Measurements from ENCODE around the gene TMEM63B.

DNA sequence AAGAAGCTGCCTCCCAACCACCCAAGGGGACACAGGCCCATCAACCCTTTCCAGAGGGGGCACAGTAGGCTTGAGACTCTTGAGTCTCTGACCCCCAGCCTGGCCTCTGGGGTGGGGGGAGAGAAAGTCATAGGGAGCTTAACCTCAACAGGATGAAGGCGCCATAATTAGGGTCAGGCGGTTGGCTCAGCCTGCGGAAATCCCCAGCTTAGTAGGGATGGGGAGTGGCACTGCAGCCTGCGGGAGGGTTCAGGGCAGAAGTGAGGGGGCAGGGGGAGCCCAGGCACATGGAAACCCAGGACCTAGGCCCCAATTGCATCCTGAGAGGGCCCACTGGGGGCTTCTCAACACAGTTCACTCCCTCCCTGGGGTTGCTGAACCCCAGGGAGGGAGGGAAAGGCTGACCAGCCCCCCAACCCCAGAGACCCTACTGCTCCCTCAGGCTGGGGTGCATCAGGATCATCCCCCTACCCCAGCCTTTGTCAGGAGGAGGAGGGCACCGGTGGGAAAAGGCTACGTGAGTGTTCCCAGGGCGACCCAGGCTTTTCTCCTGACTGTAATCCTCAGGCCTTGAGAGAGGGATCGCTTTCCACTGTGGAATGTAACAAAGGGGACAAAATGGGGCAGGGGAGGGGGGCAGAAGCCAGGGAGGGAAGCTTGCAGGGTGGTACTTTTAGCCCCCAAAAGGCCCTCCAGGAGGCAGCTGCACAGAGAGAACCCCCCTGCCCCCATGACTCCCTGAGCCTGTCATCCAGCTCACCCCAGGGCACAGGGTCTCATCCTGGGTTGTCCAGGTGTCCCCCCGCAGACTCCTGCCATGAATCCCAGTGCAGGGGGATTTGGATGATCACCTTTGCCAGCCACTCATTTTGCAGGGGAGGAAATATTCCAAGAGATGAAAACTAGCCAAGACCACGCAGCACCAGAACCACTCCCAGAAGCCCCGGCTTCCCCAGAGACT lies 46.5 kb upstream of the TMEM63B start:
- TF ChIP-seq, protein P1, sequence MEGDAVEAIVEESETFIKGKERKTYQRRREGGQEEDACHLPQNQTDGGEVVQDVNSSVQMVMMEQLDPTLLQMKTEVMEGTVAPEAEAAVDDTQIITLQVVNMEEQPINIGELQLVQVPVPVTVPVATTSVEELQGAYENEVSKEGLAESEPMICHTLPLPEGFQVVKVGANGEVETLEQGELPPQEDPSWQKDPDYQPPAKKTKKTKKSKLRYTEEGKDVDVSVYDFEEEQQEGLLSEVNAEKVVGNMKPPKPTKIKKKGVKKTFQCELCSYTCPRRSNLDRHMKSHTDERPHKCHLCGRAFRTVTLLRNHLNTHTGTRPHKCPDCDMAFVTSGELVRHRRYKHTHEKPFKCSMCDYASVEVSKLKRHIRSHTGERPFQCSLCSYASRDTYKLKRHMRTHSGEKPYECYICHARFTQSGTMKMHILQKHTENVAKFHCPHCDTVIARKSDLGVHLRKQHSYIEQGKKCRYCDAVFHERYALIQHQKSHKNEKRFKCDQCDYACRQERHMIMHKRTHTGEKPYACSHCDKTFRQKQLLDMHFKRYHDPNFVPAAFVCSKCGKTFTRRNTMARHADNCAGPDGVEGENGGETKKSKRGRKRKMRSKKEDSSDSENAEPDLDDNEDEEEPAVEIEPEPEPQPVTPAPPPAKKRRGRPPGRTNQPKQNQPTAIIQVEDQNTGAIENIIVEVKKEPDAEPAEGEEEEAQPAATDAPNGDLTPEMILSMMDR (conservative IDR thresholded peaks at IDR 0.05 in 1 of 2, IDR thresholded peaks at IDR 0.05 in 1 of 2; ENCODE audit: extremely low read depth in 1 of 2, insufficient read depth in 1 of 2, low read depth in 1 of 2, low read length in 2 of 2): no peak
- TF ChIP-seq EZH2 (IDR thresholded peaks at IDR 0.05; ENCODE audit: borderline replicate concordance, low read length): no peak

Measured in mammary epithelial cell (primary cell).